Measurements from ENCODE around the gene ZNF585A. TPM values are rescaled to one million over a fixed set of nuclear protein-coding genes. Genes with fewer than 3 reads are reported as not detected.

ZNF585A gene
- total and polyA plus RNA-seq, 2 donors from 2014 or later = 10.2 to 25.8 TPM

- FAIRE-seq = no peak
- no peak for TF ChIP-seq CTCF (IDR thresholded peaks at IDR 0.05; ENCODE audit: borderline replicate concordance, extremely low read depth, insufficient read depth)
These were observed 12.3 kb downstream of the ZNF585A start for GRCh38 chr19:37160153-37160552.

GRCh38 chr19:37148214-37148613 is 24.3 kb downstream of the ZNF585A start:
- no peak for DNase-seq
- no peak for TF ChIP-seq CTCF (IDR thresholded peaks at IDR 0.05; ENCODE audit: borderline replicate concordance, extremely low read depth, insufficient read depth)
- Histone ChIP-seq H3K27me3 (ENCODE audit: control insufficient read depth, insufficient read depth, low read length) (no peaks in the 10 kb centered on the region), H3K4me3 (ENCODE audit: low read length in 3 of 3) (no peak overlapping the region), H3K9me3 (ENCODE audit: control insufficient read depth in 2 of 3, insufficient read depth in 1 of 3, low read length in 3 of 3) (peaks cover 2 to 71% (median 58%) of the 10 kb centered on the region in 3 donors), H3K36me3 (ENCODE audit: control insufficient read depth in 2 of 3, insufficient read depth in 3 of 3, low read length in 3 of 3) (peaks cover under 1 to 32% (median 14%) of the 10 kb centered on the region in 3 donors), H3K4me1 (ENCODE audit: control insufficient read depth in 2 of 3, insufficient read depth in 2 of 3, low read depth in 1 of 3, low read length in 3 of 3) (no peaks in the 10 kb centered on the region), H3K27ac (ENCODE audit: low read depth in 2 of 2, low read length in 2 of 2) (no peak overlapping the region), H3K9ac (ENCODE audit: low read length in 3 of 3) (no peak overlapping the region)
- intact Hi-C loops (cut with DNase I) = no loop called here
- no peak for FAIRE-seq

More at GRCh38 chr19:37160153-37160552, 12.3 kb downstream of the ZNF585A start:
- peaks cover 5 to 52% (median 24%) of the 10 kb centered on the region in 3 donors for H3K9me3 ChIP-seq (ENCODE audit: control insufficient read depth in 2 of 3, insufficient read depth in 1 of 3, low read length in 3 of 3)
- no peaks in the 10 kb centered on the region for H3K4me1 ChIP-seq (ENCODE audit: control insufficient read depth in 2 of 3, insufficient read depth in 2 of 3, low read depth in 1 of 3, low read length in 3 of 3)
- peaks cover 10 to 41% (median 15%) of the 10 kb centered on the region in 3 donors for H3K36me3 ChIP-seq (ENCODE audit: control insufficient read depth in 2 of 3, insufficient read depth in 3 of 3, low read length in 3 of 3)
- H3K9ac ChIP-seq (ENCODE audit: low read length in 3 of 3) = no peak overlapping the region
- H3K27me3 ChIP-seq (ENCODE audit: control insufficient read depth, insufficient read depth, low read length) = no peaks in the 10 kb centered on the region
- no peak for DNase-seq
- intact Hi-C loops (cut with DNase I) = no loop called here
- no peak overlapping the region for H3K27ac ChIP-seq (ENCODE audit: low read depth in 2 of 2, low read length in 2 of 2)
- no peak overlapping the region for H3K4me3 ChIP-seq (ENCODE audit: low read length in 3 of 3)

GRCh38 chr19:37136111-37136510 is 36.4 kb downstream of the ZNF585A start:
- peaks cover 2 to 86% (median 67%) of the 10 kb centered on the region in 3 donors for H3K9me3 ChIP-seq (ENCODE audit: control insufficient read depth in 2 of 3, insufficient read depth in 1 of 3, low read length in 3 of 3)
- FAIRE-seq (no peak), DNase-seq (no peak)
- no peak for TF ChIP-seq CTCF (IDR thresholded peaks at IDR 0.05; ENCODE audit: borderline replicate concordance, extremely low read depth, insufficient read depth)
- H3K27me3 ChIP-seq (ENCODE audit: control insufficient read depth, insufficient read depth, low read length) = no peaks in the 10 kb centered on the region
- no peak overlapping the region for H3K27ac ChIP-seq (ENCODE audit: low read depth in 2 of 2, low read length in 2 of 2)
- H3K9ac ChIP-seq (ENCODE audit: low read length in 3 of 3) = no peak overlapping the region
- H3K4me3 ChIP-seq (ENCODE audit: low read length in 3 of 3) = peak overlapping the region in 1 of 3 donors; percentile 15
- peaks cover 0 to 2% (median 0%) of the 10 kb centered on the region in 3 donors for H3K36me3 ChIP-seq (ENCODE audit: control insufficient read depth in 2 of 3, insufficient read depth in 3 of 3, low read length in 3 of 3)
- intact Hi-C loops (cut with DNase I) = no loop called here
- no peaks in the 10 kb centered on the region for H3K4me1 ChIP-seq (ENCODE audit: control insufficient read depth in 2 of 3, insufficient read depth in 2 of 3, low read depth in 1 of 3, low read length in 3 of 3)

- Histone ChIP-seq H3K9ac (ENCODE audit: low read length in 3 of 3) (no peak overlapping the region), H3K27me3 (ENCODE audit: control insufficient read depth, insufficient read depth, low read length) (no peaks in the 10 kb centered on the region), H3K4me3 (ENCODE audit: low read length in 3 of 3) (peak overlapping the region in 2 of 3 donors; percentile 2 to 16), H3K27ac (ENCODE audit: low read depth in 2 of 2, low read length in 2 of 2) (no peak overlapping the region), H3K4me1 (ENCODE audit: control insufficient read depth in 2 of 3, insufficient read depth in 2 of 3, low read depth in 1 of 3, low read length in 3 of 3) (no peaks in the 10 kb centered on the region), H3K36me3 (ENCODE audit: control insufficient read depth in 2 of 3, insufficient read depth in 3 of 3, low read length in 3 of 3) (peaks cover 17 to 38% (median 18%) of the 10 kb centered on the region in 3 donors), H3K9me3 (ENCODE audit: control insufficient read depth in 2 of 3, insufficient read depth in 1 of 3, low read length in 3 of 3) (peaks cover 27 to 97% (median 82%) of the 10 kb centered on the region in 3 donors)
- intact Hi-C loops (cut with DNase I) = no loop called here
- FAIRE-seq (no peak), DNase-seq (no peak)
- no peak for TF ChIP-seq CTCF (IDR thresholded peaks at IDR 0.05; ENCODE audit: borderline replicate concordance, extremely low read depth, insufficient read depth)
These were observed 43.7 kb downstream of the ZNF585A start for GRCh38 chr19:37128821-37129177.

All from kidney (tissue), 14 donors.